NCI-H524 (cell line): ENCODE results near the gene RASGRF1.

Source experiments
- DNase-seq, 2 experiments: peaks; one replicate each; lab custom pipeline; 2025; lab: John Stamatoyannopoulos, UW

Gene RASGRF1

GRCh38 chr15:78987556-78988360 lies 102.8 kb downstream of the RASGRF1 start:
- DNase-seq: no peak

DNA sequence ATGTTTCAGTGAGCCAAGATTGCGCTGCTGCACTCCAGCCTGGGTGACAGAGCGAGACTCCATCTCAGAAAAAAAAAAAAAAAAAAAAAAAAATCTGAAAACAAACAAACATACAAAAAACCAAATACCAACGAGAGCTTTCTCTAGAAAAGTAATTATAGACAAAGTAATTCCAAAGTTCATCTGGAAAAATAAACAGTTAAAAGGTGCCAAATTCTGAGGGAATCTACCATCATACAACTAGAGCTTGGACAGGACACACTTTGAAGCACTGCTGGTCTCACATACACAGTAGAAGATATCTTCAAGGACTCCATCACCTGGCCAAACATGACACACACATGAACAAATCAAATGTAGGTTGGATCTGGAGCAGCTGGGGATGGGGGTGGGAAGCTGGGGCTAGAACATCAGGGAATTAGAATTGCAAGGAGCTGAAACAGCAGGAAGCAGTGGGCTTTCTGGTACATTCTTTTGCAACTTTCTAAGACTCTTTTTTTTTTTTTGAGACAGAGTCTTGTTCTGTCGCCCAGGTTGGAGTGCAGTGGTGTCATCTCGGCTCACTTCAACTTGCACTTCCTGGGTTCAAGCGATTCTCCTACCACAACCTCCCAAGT lies 104.6 kb downstream of the RASGRF1 start:
- DNase-seq: no peak

- DNase-seq: no peak
Observed at GRCh38 chr15:78984041-78984440, 106.5 kb downstream of the RASGRF1 start.

DNA sequence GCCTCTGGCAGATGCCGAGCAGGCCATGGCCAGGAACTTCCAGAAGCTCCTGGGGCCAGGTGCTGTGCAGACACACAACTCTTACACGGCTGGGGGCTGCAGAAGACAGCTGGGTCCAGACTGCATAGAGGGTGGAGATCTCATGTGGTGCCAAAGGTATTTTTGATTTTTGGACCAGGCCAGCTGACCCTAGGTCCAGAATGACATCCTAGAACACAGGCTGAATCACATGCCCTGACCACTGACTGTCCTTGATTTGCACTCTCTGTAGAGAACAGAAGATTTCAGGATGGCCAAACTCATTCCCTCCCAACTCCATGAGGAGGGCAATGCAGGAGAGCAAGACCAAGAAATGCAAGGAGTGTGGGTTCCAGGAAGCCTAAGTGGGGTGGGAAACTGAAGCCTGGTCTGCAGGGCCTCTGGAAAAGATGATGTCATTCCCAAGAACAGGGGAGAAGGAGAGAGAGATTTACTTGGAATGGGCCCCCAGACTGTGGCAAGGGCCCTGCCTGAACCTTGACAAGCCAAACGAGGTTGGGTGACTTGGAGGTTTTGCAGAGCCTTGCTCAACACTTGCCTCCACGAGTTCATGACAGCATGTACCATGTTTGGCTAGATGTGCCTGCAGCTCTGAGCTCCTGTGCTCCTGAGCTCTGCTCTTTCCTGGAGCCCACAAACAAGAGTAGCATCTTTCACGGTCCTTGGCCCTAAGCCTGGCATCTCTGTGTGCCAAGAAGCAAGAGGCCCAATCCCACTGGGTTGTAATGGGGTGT lies 107.2 kb downstream of the RASGRF1 start:
- no peak for DNase-seq

DNA sequence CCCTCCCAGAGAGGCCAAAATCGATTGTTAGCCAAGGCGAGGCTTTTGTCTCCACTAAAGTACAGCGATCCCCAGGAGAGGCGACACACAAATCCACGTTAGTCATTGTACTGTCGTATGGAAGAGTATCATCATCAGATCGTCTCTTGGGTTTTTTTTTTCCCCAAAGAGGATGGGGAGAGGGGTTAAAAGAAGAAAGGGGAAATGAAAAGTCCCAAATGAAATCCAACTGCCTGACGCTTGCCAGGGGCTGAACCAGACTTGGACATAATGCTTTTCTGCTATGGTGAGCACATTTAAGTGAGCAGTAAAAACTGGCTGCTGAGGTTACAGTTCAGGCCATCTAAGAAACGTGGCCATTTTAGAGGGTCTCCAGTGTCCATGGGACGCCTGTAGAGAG lies 107.8 kb downstream of the RASGRF1 start:
- DNase-seq: no peak

GRCh38 chr15:78981532-78982313 lies 108.9 kb downstream of the RASGRF1 start:
- DNase-seq: peak in 1 of 2 experiments; percentile 21

- peak; percentile 51 to 79 for DNase-seq
Observed at GRCh38 chr15:78979456-78980320, 110.9 kb downstream of the RASGRF1 start.

- no peak for DNase-seq
Observed at GRCh38 chr15:78978601-78979179, 111.9 kb downstream of the RASGRF1 start.

- no peak for DNase-seq
Observed at GRCh38 chr15:78977591-78978347, 112.8 kb downstream of the RASGRF1 start.

DNA sequence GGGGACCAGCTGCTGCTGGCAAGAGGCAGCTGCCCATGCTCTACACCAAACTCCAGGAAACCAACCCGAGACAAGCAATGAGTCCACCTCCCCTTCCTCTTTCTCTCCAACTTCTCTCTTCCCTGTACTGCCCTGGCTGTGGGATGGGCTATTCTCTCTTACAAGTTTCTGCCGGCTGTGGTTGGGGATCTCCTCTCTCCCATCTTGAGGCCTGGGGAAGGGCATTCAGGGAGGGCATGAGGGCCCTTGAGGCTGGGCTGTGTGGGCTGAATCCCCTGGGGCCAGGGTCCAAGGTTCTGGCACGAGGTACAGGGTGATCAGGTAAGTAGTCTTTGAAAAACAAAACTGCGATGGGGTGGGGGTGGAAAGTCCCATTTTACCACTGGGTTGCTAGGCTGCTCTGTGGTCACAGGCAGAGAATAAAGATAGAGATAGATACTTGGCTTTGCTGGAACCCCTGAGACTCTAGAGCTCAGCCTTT lies 113.4 kb downstream of the RASGRF1 start:
- no peak for DNase-seq

DNA sequence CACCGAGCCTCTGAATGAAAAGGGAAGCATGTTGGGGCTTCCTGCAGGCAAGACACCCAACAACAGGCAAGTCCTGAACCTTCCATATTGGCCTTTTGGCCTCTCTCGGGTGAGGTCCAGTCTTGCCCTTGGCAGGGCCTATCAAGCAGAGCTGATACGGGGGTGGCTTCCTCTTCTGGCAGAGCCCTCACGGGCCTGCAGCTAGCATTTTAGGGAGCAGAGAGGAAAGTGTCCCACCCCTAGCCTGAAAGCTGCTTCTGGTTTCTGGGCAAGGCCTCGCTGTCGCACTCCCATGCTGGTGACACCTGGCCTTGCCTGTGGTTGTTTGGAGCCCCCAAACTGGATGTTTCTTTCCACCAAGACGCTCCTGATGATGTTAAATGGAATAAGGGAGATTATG lies 113.9 kb downstream of the RASGRF1 start:
- DNase-seq: no peak

GRCh38 chr15:78974272-78974918 lies 116.2 kb downstream of the RASGRF1 start:
- no peak for DNase-seq

- DNase-seq: no peak
Observed at GRCh38 chr15:78969687-78970349, 120.8 kb downstream of the RASGRF1 start.

DNA sequence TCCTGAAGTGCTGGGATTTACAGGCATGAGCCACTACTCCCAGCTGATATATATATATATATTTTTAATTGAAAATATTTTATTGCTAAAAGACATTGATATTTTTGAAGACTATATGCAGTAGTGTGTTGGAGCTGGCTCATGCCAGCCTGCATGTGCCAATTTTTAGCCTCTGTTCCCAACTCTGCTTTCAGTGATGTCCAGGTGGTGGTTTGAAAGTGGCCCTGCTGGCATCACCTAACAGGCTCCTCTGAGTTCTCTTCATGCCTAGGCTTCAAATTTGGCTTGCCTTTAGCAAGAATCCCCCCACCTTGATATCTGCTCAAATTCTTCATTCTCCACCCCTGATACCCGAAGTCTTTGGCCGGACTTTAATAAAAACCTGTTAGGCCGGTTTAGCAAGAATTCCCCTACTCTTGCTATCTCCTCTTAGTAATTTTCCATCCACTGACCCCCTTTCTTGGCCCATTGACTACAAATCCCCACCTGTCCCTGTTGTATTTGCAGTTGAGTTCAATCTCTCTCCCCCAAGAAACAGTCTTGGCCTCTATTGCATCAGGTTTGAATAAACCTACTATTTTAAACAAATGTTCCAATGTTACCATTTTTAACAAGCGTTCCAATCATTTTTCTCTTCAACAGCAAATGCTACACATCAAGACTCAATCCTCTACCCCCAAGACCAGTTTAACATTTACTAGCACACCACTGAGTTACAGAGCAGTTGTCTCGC lies 121.9 kb downstream of the RASGRF1 start:
- DNase-seq: no peak

DNA sequence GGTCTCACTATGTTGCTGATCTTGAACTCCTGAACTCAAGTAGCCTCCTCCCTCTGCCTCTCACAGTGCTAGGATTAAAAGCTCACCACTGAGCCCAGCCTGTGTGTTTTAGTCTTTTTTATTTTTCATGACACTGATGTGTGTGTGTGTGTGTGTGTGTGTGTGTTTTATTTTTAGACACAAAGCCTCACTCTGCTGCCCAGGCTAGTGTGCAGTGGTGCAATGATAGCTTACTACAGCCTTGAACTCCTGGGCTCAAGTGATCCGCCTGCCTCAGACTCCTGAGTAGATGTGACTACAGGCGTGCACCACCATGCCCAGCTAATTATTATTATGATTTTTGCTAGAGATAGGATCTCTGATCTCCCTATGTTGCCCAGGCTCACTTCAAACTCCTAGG lies 122.5 kb downstream of the RASGRF1 start:
- no peak for DNase-seq

DNA sequence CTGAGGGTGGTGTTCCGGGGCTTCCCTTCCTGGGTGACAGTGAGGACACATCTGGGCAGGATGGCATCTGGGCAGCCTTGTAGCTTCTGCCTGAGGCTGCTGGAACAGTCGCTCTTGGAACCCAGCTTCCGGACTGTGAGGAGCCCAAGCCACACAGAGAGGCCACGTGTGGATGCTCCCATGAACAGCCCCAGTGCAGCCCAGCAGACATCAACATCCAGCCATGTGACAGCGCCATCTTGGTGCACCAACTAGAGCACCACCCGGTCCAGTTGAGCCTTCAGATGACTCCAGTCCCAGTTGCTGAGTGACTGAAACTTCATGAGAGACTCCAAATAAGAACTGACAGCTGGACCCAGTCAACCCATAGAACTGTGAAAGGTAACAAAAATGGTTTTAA lies 130.3 kb downstream of the RASGRF1 start:
- no peak for DNase-seq

DNA sequence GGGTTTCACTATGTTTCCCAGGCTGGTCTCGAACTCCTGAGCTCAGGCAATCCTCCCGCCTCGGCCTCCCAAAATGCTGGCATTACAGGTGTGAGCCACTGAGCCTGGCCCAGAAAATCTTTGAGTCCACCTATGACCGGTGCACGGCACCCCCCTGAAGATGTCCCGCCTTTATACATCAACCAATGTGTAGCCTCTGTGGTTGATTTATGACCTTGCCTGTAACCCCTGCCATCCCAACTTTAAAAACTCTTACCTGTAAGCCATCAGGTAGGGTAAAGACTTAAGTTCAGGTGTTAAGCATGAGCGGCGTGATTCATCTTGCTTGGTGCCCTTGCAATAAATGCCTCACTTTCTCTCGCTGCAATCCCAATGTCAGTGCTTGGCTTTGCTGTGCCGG lies 131.2 kb downstream of the RASGRF1 start:
- DNase-seq: no peak
